ENCODE measurements around the gene RBKS. TPM values are rescaled to one million over a fixed set of nuclear protein-coding genes. Genes with fewer than 3 reads are reported as not detected.
A peak's percentile ranks its signal among the peaks of the same experiment; 100 is the strongest.
"Not testable (repeated sequence)": the region's sequence is repeated elsewhere in the genome, so short reads cannot be mapped to it uniquely, and the experiment has no call there.

RBKS gene
- total and polyA plus RNA-seq, 2 donors from 2014 or later = 10.3 to 28.7 TPM

DNA sequence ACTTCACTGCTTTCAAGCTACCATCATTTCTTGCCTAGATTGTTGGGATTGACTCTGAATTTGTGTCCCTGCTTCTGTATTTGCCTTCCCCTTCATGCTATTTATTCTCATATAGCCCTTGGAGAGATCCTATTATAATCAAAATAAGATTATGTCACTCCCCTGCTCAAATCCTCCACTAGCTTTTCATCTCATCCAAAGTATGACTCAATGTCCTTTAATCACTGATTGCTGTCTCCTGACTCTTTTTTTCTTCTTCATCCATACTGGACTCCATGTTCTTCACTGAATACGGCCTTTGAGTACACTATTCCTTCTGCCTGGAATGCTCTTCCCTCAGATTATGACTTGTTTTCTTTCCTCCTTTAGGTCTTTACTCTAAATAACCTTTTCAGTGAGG, 5.0 kb downstream of the RBKS start:
- TF ChIP-seq, protein P1, sequence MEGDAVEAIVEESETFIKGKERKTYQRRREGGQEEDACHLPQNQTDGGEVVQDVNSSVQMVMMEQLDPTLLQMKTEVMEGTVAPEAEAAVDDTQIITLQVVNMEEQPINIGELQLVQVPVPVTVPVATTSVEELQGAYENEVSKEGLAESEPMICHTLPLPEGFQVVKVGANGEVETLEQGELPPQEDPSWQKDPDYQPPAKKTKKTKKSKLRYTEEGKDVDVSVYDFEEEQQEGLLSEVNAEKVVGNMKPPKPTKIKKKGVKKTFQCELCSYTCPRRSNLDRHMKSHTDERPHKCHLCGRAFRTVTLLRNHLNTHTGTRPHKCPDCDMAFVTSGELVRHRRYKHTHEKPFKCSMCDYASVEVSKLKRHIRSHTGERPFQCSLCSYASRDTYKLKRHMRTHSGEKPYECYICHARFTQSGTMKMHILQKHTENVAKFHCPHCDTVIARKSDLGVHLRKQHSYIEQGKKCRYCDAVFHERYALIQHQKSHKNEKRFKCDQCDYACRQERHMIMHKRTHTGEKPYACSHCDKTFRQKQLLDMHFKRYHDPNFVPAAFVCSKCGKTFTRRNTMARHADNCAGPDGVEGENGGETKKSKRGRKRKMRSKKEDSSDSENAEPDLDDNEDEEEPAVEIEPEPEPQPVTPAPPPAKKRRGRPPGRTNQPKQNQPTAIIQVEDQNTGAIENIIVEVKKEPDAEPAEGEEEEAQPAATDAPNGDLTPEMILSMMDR (IDR thresholded peaks at IDR 0.05; ENCODE audit: borderline replicate concordance, extremely low read depth, insufficient read depth) = no peak
- FAIRE-seq = no peak

DNA sequence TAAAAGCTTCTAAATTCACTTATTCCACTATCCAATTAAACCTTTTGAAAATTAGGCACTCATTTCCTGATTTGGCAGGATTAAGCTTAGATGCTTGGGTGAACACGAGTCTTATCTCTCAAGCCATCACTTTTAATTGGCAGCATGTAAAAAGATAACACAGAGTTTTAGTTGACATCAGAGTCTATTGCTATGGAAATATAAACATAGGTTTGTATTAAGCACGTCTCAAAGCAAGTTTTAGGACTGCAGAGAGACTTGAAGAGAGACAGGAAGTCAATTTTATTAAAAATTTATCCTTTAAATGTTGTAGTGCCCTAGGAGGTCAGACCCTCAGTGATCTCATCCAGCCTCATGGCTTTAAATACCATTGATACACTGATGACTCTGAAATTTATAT, 5.6 kb downstream of the RBKS start:
- intact Hi-C loops (cut with DNase I) = no loop called here
- Histone ChIP-seq H3K9ac (ENCODE audit: low read length in 3 of 3) (no peak overlapping the region), H3K27me3 (ENCODE audit: control insufficient read depth, insufficient read depth, low read length) (no peaks in the 10 kb centered on the region), H3K36me3 (ENCODE audit: control insufficient read depth in 2 of 3, insufficient read depth in 3 of 3, low read length in 3 of 3) (no peaks in the 10 kb centered on the region), H3K4me3 (ENCODE audit: low read length in 3 of 3) (no peak overlapping the region), H3K9me3 (ENCODE audit: control insufficient read depth in 2 of 3, insufficient read depth in 1 of 3, low read length in 3 of 3) (no peaks in the 10 kb centered on the region), H3K4me1 (ENCODE audit: control insufficient read depth in 2 of 3, insufficient read depth in 2 of 3, low read depth in 1 of 3, low read length in 3 of 3) (peaks cover 0 to 12% (median 0%) of the 10 kb centered on the region in 3 donors), H3K27ac (ENCODE audit: low read depth in 2 of 2, low read length in 2 of 2) (no peak overlapping the region)
- FAIRE-seq (no peak), DNase-seq (peak in 1 of 5 donors; percentile 17)
- TF ChIP-seq, protein P1 (IDR thresholded peaks at IDR 0.05; ENCODE audit: borderline replicate concordance, extremely low read depth, insufficient read depth) = no peak

More for the DNA sequence above, 5.0 kb downstream of the RBKS start:
- Histone ChIP-seq H3K4me3 (ENCODE audit: low read length in 3 of 3) (no peak overlapping the region), H3K27ac (ENCODE audit: low read depth in 2 of 2, low read length in 2 of 2) (no peak overlapping the region), H3K36me3 (ENCODE audit: control insufficient read depth in 2 of 3, insufficient read depth in 3 of 3, low read length in 3 of 3) (no peaks in the 10 kb centered on the region), H3K27me3 (ENCODE audit: control insufficient read depth, insufficient read depth, low read length) (no peaks in the 10 kb centered on the region), H3K4me1 (ENCODE audit: control insufficient read depth in 2 of 3, insufficient read depth in 2 of 3, low read depth in 1 of 3, low read length in 3 of 3) (peaks cover 0 to 12% (median 0%) of the 10 kb centered on the region in 3 donors), H3K9ac (ENCODE audit: low read length in 3 of 3) (no peak overlapping the region), H3K9me3 (ENCODE audit: control insufficient read depth in 2 of 3, insufficient read depth in 1 of 3, low read length in 3 of 3) (no peaks in the 10 kb centered on the region)
- no peak for DNase-seq
- intact Hi-C loops (cut with DNase I) = no loop called here

DNA sequence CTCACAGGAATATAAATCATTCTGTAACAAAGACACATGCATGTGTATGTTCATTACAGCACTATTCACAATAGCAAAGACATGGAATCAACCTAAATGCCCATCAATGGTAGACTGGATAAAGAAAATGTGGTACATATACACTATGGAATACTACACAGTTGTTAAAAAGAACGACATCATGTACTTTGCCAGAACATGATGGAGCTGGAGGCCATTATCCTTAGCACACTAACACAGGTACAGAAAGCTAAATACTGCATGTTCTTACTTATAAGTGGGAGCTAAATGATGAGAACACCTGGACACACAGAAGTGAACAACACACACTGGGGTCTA, 7.6 kb downstream of the RBKS start:
- intact Hi-C loops (cut with DNase I); DNase-seq; H3K9me3 ChIP-seq (ENCODE audit: control insufficient read depth in 2 of 3, insufficient read depth in 1 of 3, low read length in 3 of 3); H3K36me3 ChIP-seq (ENCODE audit: control insufficient read depth in 2 of 3, insufficient read depth in 3 of 3, low read length in 3 of 3); FAIRE-seq; H3K9ac ChIP-seq (ENCODE audit: low read length in 3 of 3); H3K27ac ChIP-seq (ENCODE audit: low read depth in 2 of 2, low read length in 2 of 2); H3K4me1 ChIP-seq (ENCODE audit: control insufficient read depth in 2 of 3, insufficient read depth in 2 of 3, low read depth in 1 of 3, low read length in 3 of 3); H3K27me3 ChIP-seq (ENCODE audit: control insufficient read depth, insufficient read depth, low read length); H3K4me3 ChIP-seq (ENCODE audit: low read length in 3 of 3): not testable (repeated sequence)

DNA sequence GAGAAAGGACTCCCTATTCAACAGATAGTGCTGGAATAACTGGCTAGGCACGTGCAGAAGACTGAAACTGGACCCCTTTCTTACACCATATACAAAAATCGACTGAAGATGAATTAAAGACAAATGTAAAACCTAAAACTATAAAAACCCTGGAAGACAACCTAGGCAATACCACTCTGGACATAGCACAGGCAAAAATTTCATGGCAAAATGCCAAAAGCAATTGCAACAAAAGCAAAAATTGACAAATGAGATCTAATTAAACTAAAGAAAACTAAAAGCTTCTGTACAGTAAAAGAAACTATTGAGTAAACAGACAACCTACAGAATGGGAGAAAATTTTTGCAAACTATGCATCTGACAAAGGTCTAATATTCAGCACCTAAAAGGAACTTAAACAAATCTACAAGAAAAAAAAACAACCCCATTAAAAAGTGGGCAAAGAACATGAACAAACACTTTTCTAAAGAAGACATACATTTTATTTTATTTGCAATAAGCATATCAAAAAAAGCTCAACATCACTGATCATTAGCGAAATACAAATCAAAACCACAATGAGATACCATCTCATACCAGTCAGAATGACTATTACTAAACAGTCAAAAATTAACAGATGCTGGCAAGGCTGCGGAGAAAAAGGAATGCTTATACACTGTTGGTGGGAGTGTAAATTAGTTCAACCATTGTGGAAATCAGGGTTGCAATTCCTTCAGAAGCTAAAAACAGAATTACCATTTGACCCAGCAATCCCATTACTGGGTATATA, 8.2 kb downstream of the RBKS start:
- H3K9me3 ChIP-seq (ENCODE audit: control insufficient read depth in 2 of 3, insufficient read depth in 1 of 3, low read length in 3 of 3); DNase-seq; intact Hi-C loops (cut with DNase I); H3K4me1 ChIP-seq (ENCODE audit: control insufficient read depth in 2 of 3, insufficient read depth in 2 of 3, low read depth in 1 of 3, low read length in 3 of 3); H3K27me3 ChIP-seq (ENCODE audit: control insufficient read depth, insufficient read depth, low read length); FAIRE-seq; H3K27ac ChIP-seq (ENCODE audit: low read depth in 2 of 2, low read length in 2 of 2); H3K36me3 ChIP-seq (ENCODE audit: control insufficient read depth in 2 of 3, insufficient read depth in 3 of 3, low read length in 3 of 3); H3K9ac ChIP-seq (ENCODE audit: low read length in 3 of 3); H3K4me3 ChIP-seq (ENCODE audit: low read length in 3 of 3): not testable (repeated sequence)

Measured in kidney (tissue), 14 donors.